ENCODE data around the gene RHEBL1.

The RHEBL1 gene

DNA sequence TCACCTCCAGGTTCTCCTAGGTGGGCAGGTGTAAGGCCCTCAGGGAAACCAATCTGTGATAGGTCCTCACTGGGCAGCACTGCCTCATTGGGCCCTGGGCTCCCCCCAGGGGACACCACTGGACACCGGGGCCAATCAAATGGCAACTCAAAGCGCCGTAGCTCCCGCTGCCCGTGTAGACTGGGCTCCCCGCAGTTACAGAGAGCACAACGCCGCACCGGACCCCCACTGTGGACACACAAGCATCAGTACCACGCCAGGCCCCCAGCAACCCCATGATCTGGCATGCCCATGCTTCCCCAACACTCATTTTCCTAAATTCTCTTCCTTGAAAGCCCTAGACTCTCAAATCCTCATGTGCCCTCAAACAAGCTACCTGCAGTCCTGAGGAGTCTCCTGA, 15.3 kb downstream of the RHEBL1 start:
- TF ChIP-seq, protein P1, sequence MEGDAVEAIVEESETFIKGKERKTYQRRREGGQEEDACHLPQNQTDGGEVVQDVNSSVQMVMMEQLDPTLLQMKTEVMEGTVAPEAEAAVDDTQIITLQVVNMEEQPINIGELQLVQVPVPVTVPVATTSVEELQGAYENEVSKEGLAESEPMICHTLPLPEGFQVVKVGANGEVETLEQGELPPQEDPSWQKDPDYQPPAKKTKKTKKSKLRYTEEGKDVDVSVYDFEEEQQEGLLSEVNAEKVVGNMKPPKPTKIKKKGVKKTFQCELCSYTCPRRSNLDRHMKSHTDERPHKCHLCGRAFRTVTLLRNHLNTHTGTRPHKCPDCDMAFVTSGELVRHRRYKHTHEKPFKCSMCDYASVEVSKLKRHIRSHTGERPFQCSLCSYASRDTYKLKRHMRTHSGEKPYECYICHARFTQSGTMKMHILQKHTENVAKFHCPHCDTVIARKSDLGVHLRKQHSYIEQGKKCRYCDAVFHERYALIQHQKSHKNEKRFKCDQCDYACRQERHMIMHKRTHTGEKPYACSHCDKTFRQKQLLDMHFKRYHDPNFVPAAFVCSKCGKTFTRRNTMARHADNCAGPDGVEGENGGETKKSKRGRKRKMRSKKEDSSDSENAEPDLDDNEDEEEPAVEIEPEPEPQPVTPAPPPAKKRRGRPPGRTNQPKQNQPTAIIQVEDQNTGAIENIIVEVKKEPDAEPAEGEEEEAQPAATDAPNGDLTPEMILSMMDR (IDR thresholded peaks at IDR 0.05; ENCODE audit: low read depth, low read length, missing control alignments): no peak
- no peak overlapping the region for H3K4me3 ChIP-seq (replicated peaks; ENCODE audit: low read depth, low read length)
- DNase-seq (ENCODE audit: extremely low read depth, low read depth): no peak

DNA sequence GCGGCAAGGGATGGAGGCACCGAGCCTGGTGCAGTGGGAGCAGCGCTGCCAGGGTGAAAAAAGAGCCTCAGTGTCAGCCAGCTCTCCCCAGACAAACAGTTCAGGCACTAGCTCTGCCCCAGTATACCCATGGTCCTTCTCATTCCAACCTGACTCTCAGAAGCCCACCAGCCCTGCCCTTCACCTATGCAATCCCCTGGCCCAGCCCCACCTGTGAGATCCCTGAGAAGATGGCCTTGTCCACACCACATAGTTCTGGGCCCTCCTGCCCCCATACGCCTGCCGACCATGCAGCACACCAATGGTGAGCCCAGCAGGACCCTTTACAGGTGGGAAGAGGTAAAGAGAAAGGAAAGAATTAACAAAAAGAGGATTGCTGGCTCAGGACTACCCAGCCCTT, 15.7 kb downstream of the RHEBL1 start:
- no peak overlapping the region for H3K4me3 ChIP-seq (replicated peaks; ENCODE audit: low read depth, low read length)

DNA sequence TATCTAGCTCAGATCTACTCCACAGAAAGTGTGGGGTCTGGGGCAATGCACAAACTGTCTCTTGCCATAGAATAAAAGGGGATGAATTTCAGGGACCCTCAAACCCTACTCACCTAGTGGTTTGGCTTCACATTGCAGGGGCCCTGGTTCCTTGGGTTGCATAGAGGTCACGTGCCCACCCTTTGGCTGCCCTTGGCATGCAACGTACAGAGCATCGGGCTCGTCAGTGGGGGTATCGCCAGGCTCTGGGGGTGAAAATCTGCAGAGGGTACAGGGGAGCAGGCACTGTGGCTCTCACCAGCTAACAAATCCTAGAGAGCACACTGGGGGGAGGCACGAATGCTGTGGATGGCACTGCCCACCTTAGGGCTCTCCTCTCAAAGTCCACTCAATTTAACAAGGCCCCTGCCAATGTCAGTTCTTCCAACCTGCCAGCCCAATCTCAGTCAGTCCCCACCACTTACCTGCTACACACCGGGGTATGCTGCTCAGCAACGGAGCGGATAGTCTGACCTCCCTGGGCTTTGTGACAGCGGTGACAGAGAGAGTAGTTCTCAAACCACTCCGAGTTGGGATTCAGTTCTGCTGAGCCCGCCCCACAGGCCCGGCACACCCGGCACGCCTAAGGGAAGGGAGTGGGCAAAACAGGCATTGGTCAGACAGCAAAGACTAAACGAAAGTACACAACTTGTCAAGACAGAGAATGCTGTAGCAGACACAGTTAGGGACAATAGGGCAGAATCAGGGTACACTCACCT, 17.1 kb downstream of the RHEBL1 start:
- H3K4me3 ChIP-seq (replicated peaks; ENCODE audit: low read depth, low read length): no peak overlapping the region
- TF ChIP-seq, protein P1 (IDR thresholded peaks at IDR 0.05; ENCODE audit: low read depth, low read length, missing control alignments): no peak
- no peak for DNase-seq (ENCODE audit: extremely low read depth, low read depth)

More for the DNA sequence above, 15.7 kb downstream of the RHEBL1 start:
- DNase-seq (ENCODE audit: extremely low read depth, low read depth): no peak
- TF ChIP-seq, protein P1 (IDR thresholded peaks at IDR 0.05; ENCODE audit: low read depth, low read length, missing control alignments): no peak

DNA sequence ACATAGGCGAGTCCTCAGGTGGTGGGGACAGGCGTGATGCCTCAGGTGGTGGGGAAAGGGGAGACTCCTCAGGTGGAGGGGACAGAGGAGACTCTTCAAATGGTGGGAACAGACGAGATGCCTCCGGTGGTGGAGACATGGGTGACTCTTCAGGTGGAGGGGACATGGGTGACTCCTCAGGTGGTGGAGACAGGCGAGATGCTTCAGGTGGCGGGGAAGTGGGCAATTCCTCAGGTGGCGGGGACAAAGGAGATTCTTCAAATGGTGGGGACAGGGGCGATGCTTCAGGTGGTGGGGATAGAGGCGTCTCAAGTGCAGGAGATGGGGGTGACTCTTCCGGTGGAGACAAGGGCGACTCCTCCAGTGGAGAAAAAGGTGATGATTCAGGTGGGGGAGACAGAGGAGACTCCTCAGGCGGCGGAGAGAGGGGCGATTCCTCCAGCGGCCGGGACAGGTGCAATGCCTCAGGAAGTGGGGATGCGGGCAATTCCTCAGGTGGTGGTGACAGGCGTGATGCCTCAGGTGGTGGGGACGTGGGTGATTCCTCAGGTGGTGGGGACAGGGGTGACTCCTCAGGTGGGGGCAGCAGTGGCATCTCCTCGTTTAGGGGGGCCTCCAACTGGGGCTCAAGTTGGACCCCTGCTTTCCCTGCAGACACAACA, 17.9 kb downstream of the RHEBL1 start:
- DNase-seq (ENCODE audit: extremely low read depth, low read depth): no peak
- H3K4me3 ChIP-seq (replicated peaks; ENCODE audit: low read depth, low read length): no peak overlapping the region
- TF ChIP-seq, protein P1 (IDR thresholded peaks at IDR 0.05; ENCODE audit: low read depth, low read length, missing control alignments): no peak

DNA sequence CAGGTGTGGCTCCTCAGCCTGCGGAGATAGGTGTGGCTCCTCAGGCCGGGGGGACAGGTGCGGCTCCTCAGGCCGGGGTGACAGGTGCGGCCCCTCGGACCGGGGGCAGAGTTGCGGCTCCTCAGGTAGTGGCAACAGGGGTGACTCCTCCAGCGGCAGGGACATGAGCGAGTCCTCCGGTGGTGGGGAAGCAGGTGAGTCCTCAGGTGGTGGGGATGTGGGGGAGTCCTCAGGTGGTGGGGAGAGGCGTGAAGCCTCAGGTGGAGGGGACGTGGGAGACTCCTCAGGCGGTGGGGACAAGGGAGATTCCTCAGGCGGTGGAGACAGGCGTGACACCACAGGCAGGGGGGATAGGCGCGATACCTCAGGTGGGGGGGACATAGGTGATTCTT, 18.4 kb downstream of the RHEBL1 start:
- no peak for DNase-seq (ENCODE audit: extremely low read depth, low read depth)
- no peak overlapping the region for H3K4me3 ChIP-seq (replicated peaks; ENCODE audit: low read depth, low read length)
- TF ChIP-seq, protein P1 (IDR thresholded peaks at IDR 0.05; ENCODE audit: low read depth, low read length, missing control alignments): no peak

DNA sequence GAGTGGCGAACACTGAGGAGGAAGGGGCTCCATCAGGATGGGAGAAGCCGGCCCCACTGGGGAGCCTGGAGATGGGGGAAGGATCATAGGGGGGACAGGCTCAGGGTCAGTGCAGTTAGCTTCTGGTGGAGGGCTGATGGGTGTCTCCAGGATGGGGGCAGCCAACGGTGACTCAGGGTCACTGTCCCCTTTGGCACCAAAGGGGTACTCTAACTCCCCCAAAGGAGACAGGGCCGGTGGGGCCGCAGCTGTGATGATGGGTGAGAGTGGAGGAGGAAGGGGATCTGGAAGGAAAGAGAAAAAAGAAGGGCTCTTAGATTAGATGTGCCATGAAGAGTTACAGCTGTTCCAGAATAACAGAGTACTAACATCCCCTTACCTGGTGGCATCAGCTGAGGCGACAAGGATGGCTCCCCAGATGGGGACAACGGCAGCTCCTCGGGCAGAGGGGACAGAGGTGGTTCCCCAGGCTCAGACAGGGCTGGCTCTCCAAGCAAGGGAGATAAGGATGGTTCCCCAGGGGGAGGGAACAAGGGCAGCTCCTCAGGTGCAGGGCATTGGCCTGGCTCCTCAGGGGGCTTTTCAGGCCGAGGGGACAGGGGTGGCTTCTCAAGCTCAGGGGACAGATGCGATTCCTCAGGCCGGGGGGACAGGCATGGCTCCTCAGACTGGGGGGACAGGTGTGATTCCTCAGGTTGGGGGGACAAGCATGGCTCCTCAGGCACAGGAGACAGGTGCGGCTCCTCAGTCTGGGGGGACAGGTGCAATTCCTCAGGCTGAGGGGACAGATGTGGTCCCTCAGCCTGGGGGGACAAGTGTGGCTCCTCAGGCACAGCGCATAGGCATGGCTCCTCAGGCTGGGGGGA, 19.0 kb downstream of the RHEBL1 start:
- DNase-seq (ENCODE audit: extremely low read depth, low read depth): no peak
- TF ChIP-seq, protein P1 (IDR thresholded peaks at IDR 0.05; ENCODE audit: low read depth, low read length, missing control alignments): no peak
- no peak overlapping the region for H3K4me3 ChIP-seq (replicated peaks; ENCODE audit: low read depth, low read length)
